Amygdala (tissue), 56 donors: ENCODE measurements around the gene MGAT4C.

ENCODE experiments used
- DNase-seq, 56 donors: peaks; one replicate each; lab custom pipeline; 2025; lab: John Stamatoyannopoulos, UW

The MGAT4C gene

GRCh38 chr12:86230516-86231146 lies 25.6 kb downstream of the MGAT4C start:
- no peak for DNase-seq

- DNase-seq = no peak
Observed at GRCh38 chr12:86229772-86230171, 26.4 kb downstream of the MGAT4C start.

- DNase-seq = no peak
Observed at GRCh38 chr12:86228656-86229055, 27.5 kb downstream of the MGAT4C start.

GRCh38 chr12:86226481-86226880 lies 29.7 kb downstream of the MGAT4C start:
- DNase-seq = no peak

GRCh38 chr12:86216591-86216990 lies 39.6 kb downstream of the MGAT4C start:
- no peak for DNase-seq

GRCh38 chr12:86213012-86213411 lies 43.2 kb downstream of the MGAT4C start:
- no peak for DNase-seq

GRCh38 chr12:86198696-86199444 lies 57.3 kb downstream of the MGAT4C start:
- no peak for DNase-seq

- no peak for DNase-seq
Observed at GRCh38 chr12:86196465-86196864, 59.7 kb downstream of the MGAT4C start.

GRCh38 chr12:86194721-86195120 lies 61.5 kb downstream of the MGAT4C start:
- DNase-seq = peak in 4 of 56 donors; percentile 1 to 12 (median 2)

- no peak for DNase-seq
Observed at GRCh38 chr12:86193931-86194330, 62.3 kb downstream of the MGAT4C start.

GRCh38 chr12:86188226-86188625 lies 68.0 kb downstream of the MGAT4C start:
- no peak for DNase-seq

- DNase-seq = no peak
Observed at GRCh38 chr12:86186449-86186848, 69.7 kb downstream of the MGAT4C start.

- no peak for DNase-seq
Observed at GRCh38 chr12:86179855-86180254, 76.3 kb downstream of the MGAT4C start.

- DNase-seq = no peak
Observed at GRCh38 chr12:86174188-86174587, 82.0 kb downstream of the MGAT4C start.

- DNase-seq = no peak
Observed at GRCh38 chr12:86172913-86173443, 83.2 kb downstream of the MGAT4C start.

- no peak for DNase-seq
Observed at GRCh38 chr12:86170051-86170450, 86.1 kb downstream of the MGAT4C start.

- DNase-seq = no peak
Observed at GRCh38 chr12:86158956-86159355, 97.2 kb downstream of the MGAT4C start.

GRCh38 chr12:86154620-86155019 lies 101.6 kb downstream of the MGAT4C start:
- DNase-seq = no peak

- no peak for DNase-seq
Observed at GRCh38 chr12:86148612-86149011, 107.6 kb downstream of the MGAT4C start.

- no peak for DNase-seq
Observed at GRCh38 chr12:86148071-86148470, 108.1 kb downstream of the MGAT4C start.

- DNase-seq = no peak
Observed at GRCh38 chr12:86145156-86145555, 111.0 kb downstream of the MGAT4C start.

- no peak for DNase-seq
Observed at GRCh38 chr12:86143162-86143561, 113.0 kb downstream of the MGAT4C start.
